Naive thymus-derived CD4-positive, alpha-beta T cell (primary cell): ENCODE data around the gene RAD17. TPM values are rescaled to one million over a fixed set of nuclear protein-coding genes. Genes with fewer than 3 reads are reported as not detected.
"Not testable (repeated sequence)": the region's sequence is repeated elsewhere in the genome, so short reads cannot be mapped to it uniquely, and the experiment has no call there.

ENCODE experiments used
- ATAC-seq: fragments of 150-1000 bp; cut with Tn5 transposase; 2 replicates; pipeline ENCODE4 v1.10.0; 2021; ENCODE audit warnings: mild to moderate bottlenecking, moderate library complexity
- CTCF ChIA-PET: fragments of 350-600 bp; sonication (Branson Sonifier 250); formaldehyde crosslinking; loops from one replicate; lab custom pipeline; 2021; ENCODE audit warnings: antibody characterized with exemption; lab: Charles Lee
- POLR2A ChIA-PET: fragments of 350-600 bp; sonication (Branson Sonifier 250); formaldehyde crosslinking; loops from one replicate; lab custom pipeline; 2021; ENCODE audit warnings: antibody characterized with exemption, inconsistent platforms; lab: Charles Lee
- DNase-seq, 9 donors: peaks; one replicate each; pipeline versions ENCODE4 v3.0.0 to v3.0.0-alpha.2; 2020 to 2022; ENCODE audit warnings: mixed read lengths in 1 of 9
- H3K27ac ChIP-seq: one replicate; pipeline ENCODE4 v1.7.0; 2013; ENCODE audit warnings: mild to moderate bottlenecking, low read depth, low read length, moderate library complexity
- H3K27me3 ChIP-seq, 2 donors: one replicate each; pipeline ENCODE4 v1.7.0; 2013; ENCODE audit warnings: low read length in 2 of 2, mild to moderate bottlenecking in 2 of 2, moderate library complexity in 2 of 2; ENCODE audit not compliant: control insufficient read depth in 2 of 2, insufficient read depth in 2 of 2
- H3K36me3 ChIP-seq, 3 experiments: 1 replicate in 2 of 3; 2 replicates in 1 of 3; pipeline ENCODE4 v1.7.0; 2013; ENCODE audit warnings: low read length in 3 of 3, mild to moderate bottlenecking in 3 of 3, moderate library complexity in 1 of 3; ENCODE audit not compliant: insufficient read depth in 3 of 3, control insufficient read depth in 2 of 3
- H3K4me1 ChIP-seq, 2 donors: one replicate each; pipeline ENCODE4 v1.7.0; 2013; ENCODE audit warnings: low read length in 2 of 2, mild to moderate bottlenecking in 2 of 2, moderate library complexity in 1 of 2; ENCODE audit not compliant: control insufficient read depth in 2 of 2, insufficient read depth in 2 of 2
- H3K4me3 ChIP-seq: 2 replicates; pipeline ENCODE4 v1.7.0; 2013; ENCODE audit warnings: mild to moderate bottlenecking, low read length
- H3K9me3 ChIP-seq, 3 experiments: 1 replicate in 2 of 3; 2 replicates in 1 of 3; pipeline ENCODE4 v1.7.0; 2013; ENCODE audit warnings: low read length in 3 of 3; ENCODE audit not compliant: control insufficient read depth in 2 of 3
- H3K27ac Mint-ChIP-seq, 9 donors: one replicate each; pipeline ENCODE4 v1.8.0; 2020 to 2022; ENCODE audit warnings: mixed read lengths in 9 of 9, mild to moderate bottlenecking in 8 of 9, moderate library complexity in 5 of 9, inconsistent platforms in 2 of 9
- H3K27me3 Mint-ChIP-seq, 5 donors: one replicate each; pipeline ENCODE4 v1.8.0; 2021 to 2022; ENCODE audit warnings: mixed read lengths in 5 of 5, mild to moderate bottlenecking in 1 of 5
- H3K36me3 Mint-ChIP-seq, 5 donors: one replicate each; pipeline ENCODE4 v1.8.0; 2020 to 2022; ENCODE audit warnings: mixed read lengths in 5 of 5, mild to moderate bottlenecking in 3 of 5, inconsistent platforms in 1 of 5
- H3K4me1 Mint-ChIP-seq, 7 donors: one replicate each; pipeline ENCODE4 v1.8.0; 2020 to 2022; ENCODE audit warnings: mixed read lengths in 7 of 7, mild to moderate bottlenecking in 3 of 7, inconsistent platforms in 1 of 7
- H3K4me3 Mint-ChIP-seq, 10 donors: one replicate each; pipeline ENCODE4 v1.8.0; 2020 to 2022; ENCODE audit warnings: mild to moderate bottlenecking in 10 of 10, mixed read lengths in 10 of 10, moderate library complexity in 6 of 10, inconsistent platforms in 2 of 10
- H3K9me3 Mint-ChIP-seq, 11 donors: one replicate each; pipeline ENCODE4 v1.8.0; 2020 to 2022; ENCODE audit warnings: mixed read lengths in 11 of 11, mild to moderate bottlenecking in 4 of 11, inconsistent platforms in 1 of 11, moderate library complexity in 1 of 11
- intact Hi-C, 2 donors: fragments of 100-400 bp; cut with micrococcal nuclease; formaldehyde crosslinking; loops; one replicate each; pipeline ENCODE4 v1.15.1; 2023
- polyA plus RNA-seq, 2 donors: library from polyadenylated mRNA; unstranded; fragments of 300-500 nt; fragmentation: Illumina TruSeq; gene quantifications; one replicate each; pipeline ENCODE4 v1.2.3, GENCODE V29; 2021
- total RNA-seq, 6 experiments: library from RNA in 5 of 6; stranded (reverse) in 5 of 6; gene quantifications; 1 replicate in 5 of 6; 2 replicates in 1 of 6; pipeline ENCODE4 v1.2.3 and lab custom pipeline; 2021 to 2026

Gene RAD17
- total and polyA plus RNA-seq, 7 experiments from 2014 or later, result 19.7 to 32.0 (median 23.9) TPM

DNA sequence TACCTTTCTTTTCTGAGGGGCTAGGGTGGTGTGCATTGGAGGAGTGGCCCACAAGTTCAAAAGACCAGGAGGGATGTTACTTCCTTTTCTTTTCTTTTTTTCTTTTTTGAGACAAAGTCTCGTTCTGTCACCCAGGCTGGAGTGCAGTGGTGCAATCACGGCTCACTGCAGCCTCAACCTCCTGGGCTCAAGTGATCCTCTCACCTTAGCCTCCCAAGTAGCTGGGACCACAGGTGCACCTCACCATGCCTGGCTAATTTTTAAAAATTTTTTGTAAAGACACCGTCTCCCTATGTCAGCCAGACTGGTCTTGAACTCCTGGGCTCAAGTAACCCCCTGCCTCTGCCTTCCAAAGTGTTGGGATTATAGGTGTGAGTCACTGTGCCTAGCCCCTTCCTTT is 83.9 kb downstream of the RAD17 start:
- H3K36me3 ChIP-seq, H3K9me3 Mint-ChIP-seq, H3K27ac Mint-ChIP-seq, H3K4me3 Mint-ChIP-seq, DNase-seq, H3K4me1 ChIP-seq, H3K36me3 Mint-ChIP-seq, H3K4me3 ChIP-seq, POLR2A ChIA-PET, H3K4me1 Mint-ChIP-seq, H3K27ac ChIP-seq, H3K27me3 Mint-ChIP-seq, H3K27me3 ChIP-seq, ATAC-seq, intact Hi-C loops, CTCF ChIA-PET, H3K9me3 ChIP-seq: not testable (repeated sequence)

GRCh38 chr5:69454460-69455249 is 85.0 kb downstream of the RAD17 start:
- H3K4me1 Mint-ChIP-seq, result no peaks in the 10 kb centered on the region
- H3K9me3 ChIP-seq, result no peaks in the 10 kb centered on the region
- peaks cover 0 to 11% (median 6%) of the 10 kb centered on the region in 5 donors for H3K27me3 Mint-ChIP-seq
- no peak overlapping the region for H3K4me3 Mint-ChIP-seq
- peaks cover 0 to 12% (median 4%) of the 10 kb centered on the region in 11 donors for H3K9me3 Mint-ChIP-seq
- no peak overlapping the region for H3K4me3 ChIP-seq
- no peaks in the 10 kb centered on the region for H3K36me3 ChIP-seq
- H3K27ac ChIP-seq, result no peak overlapping the region
- H3K27ac Mint-ChIP-seq, result no peak overlapping the region
- CTCF ChIA-PET, result interaction anchor here (1.1 kb wide), 1 partner anchor 14 kb away, joined by 3 read pairs; no protein-coding TSS in a partner anchor
- H3K27me3 ChIP-seq, result no peaks in the 10 kb centered on the region
- peaks cover 0 to 3% (median 0%) of the 10 kb centered on the region in 5 donors for H3K36me3 Mint-ChIP-seq
- intact Hi-C loops, result no loop called here
- no peaks in the 10 kb centered on the region for H3K4me1 ChIP-seq
- POLR2A ChIA-PET, result no interaction called here
- ATAC-seq, result no peak
- no peak for DNase-seq

DNA sequence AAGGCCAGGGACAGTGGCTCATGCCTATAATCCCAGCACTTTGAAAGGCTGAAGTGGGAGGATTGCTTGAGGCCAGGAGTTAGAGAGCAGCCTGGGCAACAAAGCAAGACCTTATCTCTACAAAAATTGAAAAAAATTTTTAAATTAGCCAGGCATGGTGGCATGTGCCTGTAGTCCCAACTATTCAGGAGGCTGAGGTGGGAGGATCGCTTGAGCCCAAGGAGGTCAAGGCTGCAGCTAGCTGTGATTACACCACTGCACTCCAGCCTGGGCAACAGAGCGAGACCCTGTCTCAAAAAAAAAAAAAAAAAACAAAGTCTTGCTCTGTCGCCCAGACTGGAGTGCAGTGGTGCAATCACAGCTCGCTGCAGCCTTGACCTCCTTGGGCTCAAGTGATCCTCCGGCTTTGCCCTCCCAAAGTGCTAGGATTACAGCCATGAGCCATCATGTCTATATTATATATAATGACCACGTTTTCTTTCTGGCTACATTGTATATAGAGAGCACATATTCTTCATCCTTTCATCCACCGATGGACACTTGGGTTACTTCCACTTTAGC is 85.9 kb downstream of the RAD17 start:
- H3K27ac Mint-ChIP-seq, DNase-seq, ATAC-seq, H3K4me3 ChIP-seq, H3K36me3 Mint-ChIP-seq, intact Hi-C loops, H3K36me3 ChIP-seq, POLR2A ChIA-PET, H3K4me1 ChIP-seq, H3K4me1 Mint-ChIP-seq, H3K4me3 Mint-ChIP-seq, H3K9me3 ChIP-seq, H3K27me3 ChIP-seq, H3K27ac ChIP-seq: not testable (repeated sequence)
- CTCF ChIA-PET, result interaction anchor here (1.1 kb wide), 1 partner anchor 15 kb away, joined by 3 read pairs; no protein-coding TSS in a partner anchor
- peaks cover 0 to 11% (median 6%) of the 10 kb centered on the region in 5 donors for H3K27me3 Mint-ChIP-seq
- H3K9me3 Mint-ChIP-seq, result peaks cover 0 to 12% (median 4%) of the 10 kb centered on the region in 11 donors

DNA sequence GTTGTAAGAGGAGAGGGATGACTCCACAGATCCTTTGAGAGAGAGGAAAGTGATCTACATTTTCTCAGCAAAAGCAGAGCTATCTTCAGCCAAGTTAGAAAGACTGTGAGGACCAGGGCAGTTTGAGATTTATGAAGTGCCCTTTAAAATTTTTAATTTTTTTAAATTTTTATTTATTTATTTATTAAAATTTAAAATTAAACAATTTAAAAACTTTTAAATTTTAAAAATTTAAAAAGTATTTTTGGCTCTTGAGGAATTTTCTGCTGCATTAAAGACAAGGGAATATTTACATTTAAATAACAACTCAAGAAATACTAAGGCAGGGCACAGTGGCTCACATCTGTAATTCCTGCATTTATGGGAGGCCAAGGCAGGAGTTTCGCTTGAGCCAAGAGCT is 92.6 kb downstream of the RAD17 start:
- H3K36me3 Mint-ChIP-seq, result no peaks in the 10 kb centered on the region
- intact Hi-C loops, result no loop called here
- ATAC-seq, result no peak

More for the DNA sequence above, 92.6 kb downstream of the RAD17 start:
- Histone ChIP-seq H3K4me1 (no peaks in the 10 kb centered on the region), H3K9me3 (no peaks in the 10 kb centered on the region), H3K4me3 (no peak overlapping the region), H3K36me3 (no peaks in the 10 kb centered on the region), H3K27me3 (no peaks in the 10 kb centered on the region), H3K27ac (no peak overlapping the region)
- Mint-ChIP-seq H3K27me3 (peaks cover 0 to 12% (median 6%) of the 10 kb centered on the region in 5 donors), H3K4me3 (no peak overlapping the region), H3K4me1 (no peaks in the 10 kb centered on the region), H3K27ac (no peak overlapping the region), H3K9me3 (peaks cover 0 to 9% (median 0%) of the 10 kb centered on the region in 11 donors)
- POLR2A ChIA-PET, result no interaction called here
- CTCF ChIA-PET, result no interaction called here
- DNase-seq, result no peak

Other genes with a start within 250 kb of the RAD17 start
- 100 to 1,000 TPM in 1 of 5 experiments, 1 to 10 TPM in 4; 1.3 to 110 (median 3.4) TPM for gene CCNB1, start 202.7 kb upstream of the RAD17 start, total RNA-seq
- gene CCNB1, start 202.7 kb upstream of the RAD17 start, polyA plus RNA-seq, result 1 to 10 TPM; 2.6 to 4.7 TPM
- 10 to 100 TPM in 1 of 5 experiments, 1 to 10 TPM in 4; 3.4 to 25.3 (median 8.2) TPM for gene CENPH, start 180.2 kb upstream of the RAD17 start, total RNA-seq
- 10 to 100 TPM in 1 of 2 donors, 1 to 10 TPM in 1; 7.4 to 10.5 TPM for gene CENPH, start 180.2 kb upstream of the RAD17 start, polyA plus RNA-seq
- gene CDK7, start 134.9 kb upstream of the RAD17 start, total RNA-seq, result 10 to 100 TPM; 18.2 to 28.9 (median 21.8) TPM
- gene CDK7, start 134.9 kb upstream of the RAD17 start, polyA plus RNA-seq, result 10 to 100 TPM; 19.7 to 24.7 TPM
- gene CCDC125, start 37.0 kb upstream of the RAD17 start, total RNA-seq, result 10 to 100 TPM in 3 of 5 experiments, 1 to 10 TPM in 2; 5.4 to 11.8 (median 10.4) TPM
- gene CCDC125, start 37.0 kb upstream of the RAD17 start, polyA plus RNA-seq, result 1 to 10 TPM; 5.0 TPM
- gene AK6, start 298 bp upstream of the RAD17 start, total RNA-seq, result 10 to 100 TPM; 12.4 to 30.2 (median 24.0) TPM
- 10 to 100 TPM; 73.9 to 76.6 TPM for gene AK6, start 298 bp upstream of the RAD17 start, polyA plus RNA-seq
- gene TAF9, start 298 bp upstream of the RAD17 start, total RNA-seq, result 10 to 100 TPM; 48.5 to 54.1 (median 50.4) TPM
- gene TAF9, start 298 bp upstream of the RAD17 start, polyA plus RNA-seq, result 100 to 1,000 TPM; 116 to 135 TPM
- gene MARVELD2, start 45.3 kb downstream of the RAD17 start, total RNA-seq, result under 1 TPM in 3 of 5 experiments, not detected in 2; 0.45 to 0.94 (median 0.84) TPM
- gene MARVELD2, start 45.3 kb downstream of the RAD17 start, polyA plus RNA-seq, result 1 to 10 TPM in 1 of 2 donors, under 1 TPM in 1; 0.37 to 1.1 TPM
- gene OCLN, start 123.0 kb downstream of the RAD17 start, total RNA-seq, result 1 to 10 TPM in 4 of 5 experiments, under 1 TPM in 1; 0.44 to 8.5 (median 6.2) TPM
- under 1 TPM; 0.07 to 0.12 TPM for gene OCLN, start 123.0 kb downstream of the RAD17 start, polyA plus RNA-seq
- 10 to 100 TPM; 30.8 to 52.2 (median 42.6) TPM for gene GTF2H2C, start 190.4 kb downstream of the RAD17 start, total RNA-seq
- 10 to 100 TPM; 17.3 to 17.6 TPM for gene GTF2H2C, start 190.4 kb downstream of the RAD17 start, polyA plus RNA-seq